B cell (primary cell): ENCODE data around the gene TRAF4. TPM values are rescaled to one million over a fixed set of nuclear protein-coding genes. Genes with fewer than 3 reads are reported as not detected.

Experiments used
- ATAC-seq: fragments of 200-7000 bp; cut with Tn5 transposase; one replicate; pipeline ENCODE4 v1.10.0; 2021; ENCODE audit warnings: low read depth, mild to moderate bottlenecking, moderate number of reproducible peaks, moderate library complexity
- CTCF ChIA-PET: fragments of 350-600 bp; sonication (Branson Sonifier 250); formaldehyde crosslinking; loops from one replicate; lab custom pipeline; 2021; ENCODE audit warnings: antibody characterized with exemption, inconsistent platforms; lab: Charles Lee
- POLR2A ChIA-PET: fragments of 350-600 bp; sonication (Branson Sonifier 250); formaldehyde crosslinking; loops from one replicate; lab custom pipeline; 2021; ENCODE audit warnings: antibody characterized with exemption; lab: Charles Lee
- DNase-seq: peaks from one replicate; pipeline ENCODE4 v3.0.0; 2013
- H2AFZ ChIP-seq: 2 replicates; pipeline ENCODE4 v1.6.1; 2012; ENCODE audit warnings: mild to moderate bottlenecking, low read depth, low read length; ENCODE audit not compliant: insufficient read depth, poor library complexity, severe bottlenecking
- H3K27ac ChIP-seq, 2 donors: 1 replicate in 1 of 2; 2 replicates in 1 of 2; pipeline ENCODE4 v1.5.1; 2012 to 2013; ENCODE audit warnings: low read length in 2 of 2, mild to moderate bottlenecking in 2 of 2, moderate library complexity in 1 of 2
- H3K27me3 ChIP-seq, 4 experiments: fragments of 200-600 bp in 1 of 4; sonication (generic) in 1 of 4; replicated peaks in 1 of 4; 1 replicate in 2 of 4; 2 replicates in 2 of 4; pipeline versions ENCODE4 v1.6.1 to v1.7.0; 2013 to 2016; ENCODE audit warnings: low read length in 3 of 4, mild to moderate bottlenecking in 2 of 4, mixed read lengths in 1 of 4, moderate library complexity in 1 of 4; ENCODE audit not compliant: insufficient read depth in 4 of 4, control insufficient read depth in 3 of 4; ENCODE audit errors: control extremely low read depth in 1 of 4
- H3K36me3 ChIP-seq, 2 experiments: replicated peaks in 1 of 2; 1 replicate in 1 of 2; 2 replicates in 1 of 2; pipeline versions ENCODE4 v1.6.1 to v1.7.1; 2013; ENCODE audit warnings: low read length in 1 of 2; ENCODE audit not compliant: insufficient read depth in 2 of 2, control insufficient read depth in 1 of 2; ENCODE audit errors: control extremely low read depth in 1 of 2, extremely low read depth in 1 of 2
- H3K4me1 ChIP-seq, 2 donors: fragments of 200-600 bp in 1 of 2; sonication (generic) in 1 of 2; 1 replicate in 1 of 2; 2 replicates in 1 of 2; pipeline versions ENCODE4 v1.5.1 to v1.6.1; 2013 to 2017; ENCODE audit warnings: low read length in 2 of 2; ENCODE audit not compliant: control insufficient read depth in 2 of 2, insufficient read depth in 2 of 2
- H3K4me2 ChIP-seq: replicated peaks from 2 replicates; pipeline ENCODE3; 2012; ENCODE audit warnings: mild to moderate bottlenecking, low read depth, low read length; ENCODE audit not compliant: poor library complexity, severe bottlenecking
- H3K4me3 ChIP-seq, 5 experiments: fragments of 200-600 bp in 1 of 5; sonication (generic) in 1 of 5; 1 replicate in 3 of 5; 2 replicates in 2 of 5; pipeline versions ENCODE4 v1.5.1 to v1.7.0; 2011 to 2016; ENCODE audit warnings: low read length in 4 of 5, mild to moderate bottlenecking in 4 of 5, low read depth in 2 of 5, control low read depth in 1 of 5, moderate library complexity in 1 of 5; ENCODE audit not compliant: insufficient read depth in 1 of 5; ENCODE audit errors: control extremely low read depth in 1 of 5, extremely low read depth in 1 of 5
- H3K79me2 ChIP-seq: fragments of 200-600 bp; sonication (generic); one replicate; pipeline ENCODE4 v1.6.0; 2016; ENCODE audit warnings: low read length; ENCODE audit not compliant: control insufficient read depth, insufficient read depth
- H3K9ac ChIP-seq: fragments of 200-600 bp; sonication (generic); 2 replicates; pipeline ENCODE4 v1.6.1; 2017; ENCODE audit warnings: mild to moderate bottlenecking, low read length, moderate library complexity
- H3K9me3 ChIP-seq, 3 donors: one replicate each; pipeline versions ENCODE4 v1.6.1 to v1.7.1; 2013; ENCODE audit warnings: low read length in 2 of 3; ENCODE audit not compliant: control insufficient read depth in 2 of 3, insufficient read depth in 1 of 3; ENCODE audit errors: control extremely low read depth in 1 of 3
- H4K20me1 ChIP-seq: 2 replicates; pipeline ENCODE4 v1.6.0; 2012; ENCODE audit warnings: mild to moderate bottlenecking, low read length; ENCODE audit not compliant: insufficient read depth, control insufficient read depth, poor library complexity, severe bottlenecking
- H3K27ac Mint-ChIP-seq: one replicate; pipeline ENCODE4 v1.8.0; 2021; ENCODE audit warnings: mixed read lengths
- H3K27me3 Mint-ChIP-seq: one replicate; pipeline ENCODE4 v1.8.0; 2021; ENCODE audit warnings: mixed read lengths
- H3K4me1 Mint-ChIP-seq: one replicate; pipeline ENCODE4 v1.8.0; 2021; ENCODE audit warnings: mixed read lengths
- H3K4me3 Mint-ChIP-seq: one replicate; pipeline ENCODE4 v1.8.0; 2021; ENCODE audit warnings: mixed read lengths
- H3K9me3 Mint-ChIP-seq: one replicate; pipeline ENCODE4 v1.8.0; 2022; ENCODE audit warnings: mixed read lengths; ENCODE audit not compliant: insufficient read depth
- EZH2 ChIP-seq: IDR thresholded peaks from 2 replicates; pipeline ENCODE4 v1.6.1; 2012; ENCODE audit warnings: borderline replicate concordance, low read depth, mild to moderate bottlenecking, moderate library complexity, low read length; ENCODE audit not compliant: insufficient read depth, poor library complexity, severe bottlenecking
- WGBS: methylation state at CpG from one replicate; pipeline ENCODE4 v1.1.5; 2013; ENCODE audit warnings: missing lambda C conversion rate; ENCODE audit not compliant: insufficient coverage; 5-methylcytosine and 5-hydroxymethylcytosine counted together
- intact Hi-C: fragments of 100-400 bp; cut with micrococcal nuclease; formaldehyde crosslinking; loops from one replicate; pipeline ENCODE4 v1.10.0; 2022
- polyA plus RNA-seq: library from polyadenylated mRNA; depleted of rRNA; stranded (reverse); fragments of >200 nt; gene quantifications from 2 replicates; pipeline ENCODE4 v1.2.3, GENCODE V29; 2012
- total RNA-seq, 2 donors: library from RNA; stranded (reverse); fragments of 120-200 nt in 1 of 2; gene quantifications; 1 replicate in 1 of 2; 2 replicates in 1 of 2; pipeline versions ENCODE4 v1.2.3 to v1.2.4, GENCODE V29; 2013 to 2022
- TF ChIP-seq, protein P1 (sequence below): fragments of 200-600 bp; IDR thresholded peaks from one replicate; pipeline ENCODE4 v1.8.0; 2022; ENCODE audit warnings: antibody characterized with exemption, mild to moderate bottlenecking

Gene TRAF4
- total and polyA plus RNA-seq, 2 donors (not counting 1 experiment from before 2014, with no cell fraction given): 226 to 683 TPM

- Mint-ChIP-seq H3K27me3 (no peaks in the 10 kb centered on the region), H3K9me3 (no peaks in the 10 kb centered on the region), H3K4me1 (peaks cover 58% of the 10 kb centered on the region), H3K4me3 (peak within 1 kb of the TSS; percentile 98), H3K27ac (peak within 1 kb of the TSS; percentile 100)
- Histone ChIP-seq H3K36me3 (peaks cover 0 to 11% of the 10 kb centered on the region in 2 experiments), H3K4me3 (peak within 1 kb of the TSS; percentile 37 to 77 (median 66)), H4K20me1 (peaks cover 21% of the 10 kb centered on the region), H3K79me2 (peaks cover 29% of the 10 kb centered on the region), H3K27ac (peak within 1 kb of the TSS; percentile 90 to 97), H2AFZ (peak within 1 kb of the TSS; percentile 51), H3K9ac (peak within 1 kb of the TSS; percentile 81), H3K27me3 (no peaks in the 10 kb centered on the region), H3K4me2 (peak within 1 kb of the TSS; percentile 99), H3K4me1 (peaks cover 34 to 52% of the 10 kb centered on the region in 2 donors), H3K9me3 (no peaks in the 10 kb centered on the region)
- CTCF ChIA-PET: interaction anchor here (0.9 to 15.9 kb wide), 13 partner anchors 12 to 224 kb away, joined by 3 to 1020 read pairs (median 27); partner anchors contain the start of genes DHRS13, FAM222B, FLOT2 and PHF12
- POLR2A ChIA-PET: interaction anchor here (0.5 to 13.3 kb wide), 11 partner anchors 9 to 393 kb away, joined by 3 to 511 read pairs (median 9); partner anchors contain the start of genes BLTP2, FLOT2, IFT20 and PHF12
- WGBS: 1% methylated on average over 53 of the region's 64 CpGs
- intact Hi-C loops: loop anchor here (1.0 to 2.0 kb wide), 6 partner anchors 9 to 223 kb away; partner anchors contain the start of genes FLOT2, PHF12 and RPL23A
- ATAC-seq (peak; percentile 52), DNase-seq (peak; percentile 99)
- TF ChIP-seq EZH2: no peak
- TF ChIP-seq, protein P1, sequence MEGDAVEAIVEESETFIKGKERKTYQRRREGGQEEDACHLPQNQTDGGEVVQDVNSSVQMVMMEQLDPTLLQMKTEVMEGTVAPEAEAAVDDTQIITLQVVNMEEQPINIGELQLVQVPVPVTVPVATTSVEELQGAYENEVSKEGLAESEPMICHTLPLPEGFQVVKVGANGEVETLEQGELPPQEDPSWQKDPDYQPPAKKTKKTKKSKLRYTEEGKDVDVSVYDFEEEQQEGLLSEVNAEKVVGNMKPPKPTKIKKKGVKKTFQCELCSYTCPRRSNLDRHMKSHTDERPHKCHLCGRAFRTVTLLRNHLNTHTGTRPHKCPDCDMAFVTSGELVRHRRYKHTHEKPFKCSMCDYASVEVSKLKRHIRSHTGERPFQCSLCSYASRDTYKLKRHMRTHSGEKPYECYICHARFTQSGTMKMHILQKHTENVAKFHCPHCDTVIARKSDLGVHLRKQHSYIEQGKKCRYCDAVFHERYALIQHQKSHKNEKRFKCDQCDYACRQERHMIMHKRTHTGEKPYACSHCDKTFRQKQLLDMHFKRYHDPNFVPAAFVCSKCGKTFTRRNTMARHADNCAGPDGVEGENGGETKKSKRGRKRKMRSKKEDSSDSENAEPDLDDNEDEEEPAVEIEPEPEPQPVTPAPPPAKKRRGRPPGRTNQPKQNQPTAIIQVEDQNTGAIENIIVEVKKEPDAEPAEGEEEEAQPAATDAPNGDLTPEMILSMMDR: no peak
Observed at GRCh38 chr17:28728364-28729200, 15.2 kb upstream of the TRAF4 start, which contains the start of gene NEK8. Gene NEK8, plus strand, starts transcription at chr17:28728788. Its CDS starts 26 bp downstream, at chr17:28728814.
